SKM-1 (cell line): Measurements from ENCODE around the gene UNC119B.

Experiments used
- DNase-seq: peaks from one replicate; lab custom pipeline; 2025; ENCODE audit not compliant: unreplicated experiment; lab: John Stamatoyannopoulos, UW

UNC119B gene

DNA sequence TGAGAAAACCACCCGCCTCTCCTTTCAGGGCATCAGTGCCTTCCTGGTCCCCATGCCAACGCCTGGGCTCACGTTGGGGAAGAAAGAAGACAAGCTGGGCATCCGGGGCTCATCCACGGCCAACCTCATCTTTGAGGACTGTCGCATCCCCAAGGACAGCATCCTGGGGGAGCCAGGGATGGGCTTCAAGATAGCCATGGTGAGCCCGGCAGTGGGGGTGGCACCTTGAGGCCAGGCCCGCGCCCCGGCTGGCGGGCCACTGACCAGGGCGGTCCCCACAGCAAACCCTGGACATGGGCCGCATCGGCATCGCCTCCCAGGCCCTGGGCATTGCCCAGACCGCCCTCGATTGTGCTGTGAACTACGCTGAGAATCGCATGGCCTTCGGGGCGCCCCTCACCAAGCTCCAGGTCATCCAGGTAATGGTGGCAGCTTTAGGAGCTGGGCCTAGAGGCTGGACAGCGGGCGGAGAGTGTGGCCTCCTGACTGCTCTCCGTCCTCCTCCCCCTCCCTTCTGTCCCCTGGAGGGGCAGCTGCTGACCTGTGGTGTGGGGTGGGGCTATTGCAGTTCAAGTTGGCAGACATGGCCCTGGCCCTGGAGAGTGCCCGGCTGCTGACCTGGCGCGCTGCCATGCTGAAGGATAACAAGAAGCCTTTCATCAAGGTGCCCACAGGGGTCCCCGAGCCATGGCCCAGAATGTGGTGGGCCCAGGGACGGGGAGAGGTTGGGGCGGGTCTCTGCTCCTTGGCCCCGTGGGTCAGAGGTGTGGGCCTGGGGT, 28.2 kb downstream of the UNC119B start:
- no peak for DNase-seq

DNA sequence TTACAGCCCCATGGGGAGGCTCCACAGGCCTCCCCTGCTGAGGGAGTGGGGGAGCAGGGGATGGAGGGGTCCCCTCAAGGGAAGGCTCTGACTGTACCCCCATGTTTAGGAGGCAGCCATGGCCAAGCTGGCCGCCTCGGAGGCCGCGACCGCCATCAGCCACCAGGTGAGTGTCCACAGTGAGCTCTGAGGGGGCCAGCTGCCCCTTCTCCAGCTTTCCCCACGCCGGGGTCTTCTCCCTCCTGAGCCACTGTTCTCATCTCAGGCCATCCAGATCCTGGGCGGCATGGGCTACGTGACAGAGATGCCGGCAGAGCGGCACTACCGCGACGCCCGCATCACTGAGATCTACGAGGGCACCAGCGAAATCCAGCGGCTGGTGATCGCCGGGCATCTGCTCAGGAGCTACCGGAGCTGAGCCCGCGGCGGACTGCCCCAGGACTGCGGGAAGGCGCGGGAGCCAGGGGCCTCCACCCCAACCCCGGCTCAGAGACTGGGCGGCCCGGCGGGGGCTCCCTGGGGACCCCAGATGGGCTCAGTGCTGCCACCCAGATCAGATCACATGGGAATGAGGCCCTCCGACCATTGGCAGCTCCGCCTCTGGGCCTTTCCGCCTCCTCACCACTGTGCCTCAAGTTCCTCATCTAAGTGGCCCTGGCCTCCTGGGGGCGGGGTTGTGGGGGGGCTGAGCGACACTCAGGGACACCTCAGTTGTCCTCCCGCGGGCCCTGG, 28.9 kb downstream of the UNC119B start:
- DNase-seq, result no peak

DNA sequence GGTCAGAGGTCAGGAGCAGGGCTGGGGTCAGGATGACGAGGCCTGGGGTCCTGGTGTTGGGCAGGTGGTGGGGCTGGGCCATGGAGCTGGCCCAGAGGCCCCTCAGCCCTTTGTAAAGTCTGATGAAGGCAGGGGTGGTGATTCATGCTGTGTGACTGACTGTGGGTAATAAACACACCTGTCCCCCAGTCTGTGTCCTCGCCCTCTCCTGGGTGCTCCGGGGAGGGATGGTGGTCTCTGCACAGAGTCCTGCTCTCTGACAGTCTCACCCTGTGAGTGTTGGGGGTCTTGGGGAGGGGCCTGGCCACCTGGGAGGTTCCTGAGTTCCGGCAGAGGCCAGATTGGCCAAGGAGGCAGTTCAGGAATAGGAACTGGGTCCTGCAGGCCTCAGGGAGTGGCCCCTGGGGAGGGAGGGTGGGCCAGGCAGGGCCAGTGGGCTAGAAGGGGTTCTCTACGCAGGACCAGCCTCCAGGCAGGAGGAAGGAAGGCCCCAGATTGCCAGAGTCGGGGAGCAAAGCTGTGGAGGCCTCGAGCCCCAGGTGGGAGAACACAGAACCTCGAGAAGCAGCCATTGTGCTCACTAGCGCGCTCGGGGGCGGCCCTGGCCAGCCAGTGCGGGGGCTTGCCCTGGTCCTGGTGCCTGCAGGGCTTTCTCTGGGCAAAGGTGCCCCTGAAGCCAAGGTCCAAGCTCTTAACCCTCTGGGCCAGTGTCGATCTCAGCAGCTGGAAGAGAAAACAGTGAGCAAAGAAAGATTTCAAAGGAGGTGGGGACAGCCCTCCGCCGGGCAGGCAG, 29.8 kb downstream of the UNC119B start:
- no peak for DNase-seq

DNA sequence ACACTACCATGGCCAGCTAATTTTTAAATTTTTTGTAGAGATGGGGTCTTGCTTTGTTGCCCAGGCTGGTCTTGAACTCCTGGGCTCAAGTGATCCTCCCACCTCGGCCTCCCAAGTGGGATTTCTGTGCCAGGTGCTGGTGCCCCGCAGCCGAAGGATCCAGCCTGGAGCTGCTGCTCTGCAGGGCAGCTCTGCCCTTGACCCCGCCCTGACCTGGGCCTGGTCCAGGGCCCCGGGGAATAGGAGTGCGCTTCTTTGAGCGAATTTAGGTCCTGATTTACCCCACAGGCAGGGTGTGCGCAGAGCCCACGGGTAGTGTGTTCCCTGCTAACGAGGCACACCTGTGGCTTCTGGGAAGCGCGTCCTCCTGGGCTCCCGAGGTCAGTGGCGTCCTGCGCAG, 30.6 kb downstream of the UNC119B start:
- no peak for DNase-seq

DNA sequence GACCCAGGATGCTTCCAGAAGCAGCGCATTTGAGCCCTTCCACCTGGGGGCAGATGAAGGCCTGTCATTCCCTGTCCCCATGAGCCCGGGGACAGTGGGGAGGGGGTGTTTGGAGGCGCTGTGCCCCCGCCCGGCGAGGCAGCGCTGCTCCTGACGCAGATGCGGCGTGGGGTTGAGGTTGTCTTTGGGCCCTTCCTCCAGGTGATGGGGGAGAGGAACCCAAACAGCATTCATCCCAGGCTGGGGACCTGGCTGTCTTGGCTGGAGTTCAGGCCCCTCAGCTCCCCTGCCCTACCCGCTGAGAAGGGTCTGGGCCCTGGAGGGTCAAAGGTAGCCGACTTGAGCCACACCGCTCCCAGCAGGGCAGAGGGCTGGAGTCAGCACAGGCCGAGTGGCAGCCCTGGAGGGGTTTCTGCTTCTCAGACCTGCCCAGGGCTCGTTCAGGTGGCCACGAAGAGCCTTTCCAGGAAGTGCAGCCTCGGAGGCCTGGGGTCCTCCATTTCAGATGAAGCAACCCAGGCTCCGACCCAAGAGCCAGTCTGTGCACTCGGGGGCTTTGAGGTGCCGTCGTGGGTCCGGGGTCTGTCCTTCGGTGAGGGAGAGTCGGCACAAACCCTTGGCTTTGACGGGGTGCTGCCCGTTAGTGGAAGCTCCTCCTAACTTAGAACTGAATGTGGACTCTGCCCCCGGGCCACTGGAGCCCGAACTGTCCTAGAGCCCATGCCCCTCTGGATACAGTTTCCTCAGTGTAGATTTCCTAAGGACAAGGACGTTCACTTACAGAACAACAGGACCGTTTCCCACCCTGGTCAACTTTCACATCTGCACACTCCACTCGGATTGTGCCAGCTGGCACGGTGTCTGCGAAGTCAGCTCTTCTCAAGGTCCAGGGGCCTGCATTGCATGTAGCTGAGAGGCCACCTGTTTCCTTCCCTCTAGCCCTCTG, 31.5 kb downstream of the UNC119B start:
- DNase-seq, result no peak

DNA sequence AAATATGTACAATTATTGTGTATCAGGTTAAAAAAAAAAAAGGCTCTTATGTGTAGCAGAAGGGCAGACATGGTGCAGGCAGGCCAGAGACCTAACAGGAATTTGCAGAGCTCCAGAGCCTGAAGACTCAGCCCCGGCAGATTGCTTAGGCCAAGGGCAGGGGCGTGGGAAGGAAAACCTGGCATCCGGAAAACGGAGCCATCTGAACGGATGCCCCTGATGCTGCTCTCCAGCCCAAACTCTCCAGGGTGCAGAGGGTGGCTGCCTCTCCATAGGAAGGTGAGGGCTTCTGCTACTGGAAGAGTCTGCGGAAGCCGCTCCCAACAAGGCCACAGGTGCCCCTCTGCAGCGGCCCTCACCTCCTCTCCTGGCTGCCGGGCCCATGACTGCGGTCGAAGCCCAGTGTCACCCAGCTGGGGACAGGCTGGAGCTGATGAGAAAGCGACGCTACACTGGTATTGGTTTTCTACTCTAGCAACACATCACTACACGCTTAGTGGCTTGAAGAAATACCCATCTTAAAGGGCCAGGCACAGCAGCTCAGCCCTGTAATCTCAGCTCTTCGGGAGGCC, 34.8 kb downstream of the UNC119B start:
- no peak for DNase-seq

DNA sequence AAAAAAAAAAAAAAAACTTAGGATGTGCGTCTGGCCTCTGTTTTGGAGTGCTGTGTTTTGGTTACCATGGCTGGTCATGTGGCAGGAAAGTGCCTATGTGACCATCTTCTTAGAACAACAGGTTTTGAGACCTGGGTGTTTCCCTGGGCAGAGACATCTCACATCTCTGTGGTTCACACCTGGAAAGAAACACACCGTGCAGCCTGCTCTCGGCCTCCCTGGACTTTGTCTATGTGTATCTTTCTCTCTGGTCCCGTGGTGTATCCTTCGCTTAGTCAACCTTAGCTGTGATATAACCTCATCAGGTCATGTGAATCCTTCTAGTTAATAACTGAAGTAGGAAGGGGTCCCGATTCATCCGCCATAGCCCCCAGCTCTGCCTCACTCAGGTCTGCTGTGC, 38.0 kb downstream of the UNC119B start:
- DNase-seq, result no peak

DNA sequence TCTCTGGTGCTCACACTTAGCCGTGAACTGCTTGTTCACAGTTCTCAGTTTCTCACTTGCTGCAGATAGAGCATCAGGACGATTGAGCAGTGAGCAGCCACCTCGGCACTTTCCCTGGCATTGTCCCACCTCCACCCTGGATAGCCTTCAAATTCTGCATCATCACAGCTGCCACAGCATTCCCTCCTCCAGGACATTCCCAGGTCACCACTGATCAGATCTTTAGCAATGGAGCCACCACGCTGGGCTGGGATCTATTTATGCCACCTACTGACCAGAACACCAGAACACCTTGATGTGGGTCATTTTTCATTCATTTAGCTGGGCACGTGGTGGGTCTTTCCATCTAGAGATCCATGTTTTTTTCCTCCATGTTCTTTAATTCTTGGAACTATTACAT, 39.0 kb downstream of the UNC119B start:
- DNase-seq, result no peak

DNA sequence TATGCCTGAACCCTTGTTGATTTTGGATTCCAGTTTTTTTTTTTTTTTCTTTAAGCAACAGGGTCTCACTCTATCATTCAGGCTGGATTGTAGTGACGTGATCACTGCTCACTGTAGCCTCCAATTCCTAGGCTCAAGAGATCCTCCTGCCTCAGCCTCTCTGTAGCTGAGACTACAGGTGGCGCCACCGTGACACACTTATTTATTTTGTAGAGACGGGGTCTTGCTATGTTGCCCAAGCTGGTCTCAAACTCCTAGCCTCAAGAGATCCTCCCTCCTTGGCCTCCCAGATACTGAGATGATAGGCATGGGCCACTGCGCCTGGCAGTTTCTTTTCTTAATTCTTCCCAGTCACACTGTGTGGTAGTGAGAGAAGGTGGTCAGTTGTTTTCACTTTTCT, 40.5 kb downstream of the UNC119B start:
- DNase-seq, result no peak

DNA sequence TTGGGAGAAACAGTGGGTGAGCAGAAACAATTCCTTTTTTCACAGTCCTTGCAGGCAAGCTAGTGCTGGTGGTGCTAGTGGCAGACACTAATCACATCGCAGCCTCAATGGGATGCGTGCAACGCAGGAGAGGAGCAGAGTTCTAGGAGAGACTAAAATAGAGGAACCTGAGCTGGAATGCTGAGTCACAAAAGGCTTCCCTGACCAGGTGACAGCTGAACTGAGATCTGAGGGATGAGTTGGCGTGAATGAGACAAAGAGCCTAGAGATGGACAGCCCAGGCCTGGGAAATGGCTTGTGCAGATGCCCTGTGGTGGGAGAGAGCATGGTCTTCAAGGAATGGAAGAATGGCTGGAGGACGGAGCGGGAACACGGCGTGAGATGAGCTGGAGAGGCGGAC, 41.1 kb downstream of the UNC119B start:
- DNase-seq, result no peak

DNA sequence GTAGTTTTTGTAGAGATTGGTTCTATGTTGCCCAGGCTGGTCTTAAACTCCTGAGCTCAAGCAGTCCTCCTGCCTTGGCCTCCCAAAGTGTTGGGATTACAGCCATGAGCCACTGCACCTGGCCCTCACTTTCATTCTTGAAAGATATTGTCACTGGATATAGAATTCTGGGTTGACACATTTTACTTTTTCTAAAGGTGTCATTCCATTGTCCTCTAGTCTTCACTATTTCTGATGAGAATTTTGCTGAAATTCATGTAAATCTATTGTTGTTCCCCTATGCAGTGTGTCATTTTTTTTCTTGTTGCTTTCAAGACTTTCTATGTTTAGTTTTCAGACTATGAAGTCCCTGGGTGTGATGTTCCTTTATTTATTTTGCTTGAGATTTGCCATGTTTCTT, 44.5 kb downstream of the UNC119B start:
- DNase-seq, result no peak

DNA sequence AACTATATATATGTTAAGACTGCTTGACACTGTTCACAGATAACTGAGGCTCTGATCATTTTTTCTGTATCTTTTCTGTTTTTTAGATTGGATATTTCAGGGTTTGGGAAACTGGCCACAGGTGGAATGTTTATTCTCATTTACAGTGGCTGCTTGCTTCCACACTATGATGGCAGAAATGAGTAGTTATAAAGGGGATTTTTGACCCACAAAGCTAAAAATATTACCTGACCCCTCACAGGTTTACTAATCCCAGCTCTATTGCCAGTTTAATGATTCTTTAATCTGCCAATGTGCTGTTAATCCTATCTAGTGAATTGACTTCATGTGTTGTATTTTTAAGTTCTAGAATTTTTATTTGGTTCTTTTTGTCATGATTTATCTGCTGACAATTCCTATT, 45.0 kb downstream of the UNC119B start:
- DNase-seq, result no peak

DNA sequence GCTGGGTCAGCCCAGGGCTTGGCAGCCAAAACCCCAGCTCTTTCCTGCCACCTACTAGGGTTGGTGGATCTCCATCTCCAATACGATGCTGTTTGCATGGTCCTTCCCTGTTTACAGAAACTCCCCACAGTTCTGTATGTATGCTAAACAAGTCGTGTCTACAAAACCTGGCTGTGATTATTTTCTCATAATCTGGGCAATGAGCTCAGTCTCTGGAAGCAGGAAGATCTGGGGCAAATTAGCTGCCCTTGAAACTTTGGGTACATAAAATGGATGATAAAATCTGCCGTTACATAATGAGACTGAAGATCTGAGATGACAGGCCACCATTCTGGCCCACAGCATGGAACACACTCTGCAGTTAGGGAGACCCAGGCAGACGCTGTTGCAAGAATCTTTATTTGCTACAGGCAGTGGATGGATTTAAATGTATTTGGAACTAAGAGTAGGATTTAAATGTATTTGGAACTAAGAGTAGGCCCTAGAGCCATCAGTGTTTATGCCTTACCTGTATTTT, 47.0 kb downstream of the UNC119B start:
- DNase-seq, result no peak

DNA sequence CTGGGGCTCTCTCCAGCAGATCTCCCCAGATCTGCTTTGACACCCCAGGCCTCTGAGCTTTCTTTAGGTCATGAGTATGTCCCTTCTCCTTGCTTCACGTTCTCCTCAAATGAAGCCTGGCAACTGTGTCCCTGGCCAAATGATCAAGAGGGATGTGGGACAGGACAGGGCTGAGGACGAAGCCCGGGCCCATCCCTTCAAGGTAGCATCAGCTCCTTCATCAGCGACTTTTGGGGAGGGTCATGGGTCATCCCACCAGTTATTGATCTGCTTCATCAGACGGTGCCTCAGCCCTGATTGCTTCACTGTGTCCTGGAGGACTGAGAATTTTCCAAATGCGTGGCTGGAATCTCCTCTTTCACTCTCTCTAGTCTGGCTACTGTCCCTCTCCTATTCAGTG, 47.7 kb downstream of the UNC119B start:
- DNase-seq, result no peak

DNA sequence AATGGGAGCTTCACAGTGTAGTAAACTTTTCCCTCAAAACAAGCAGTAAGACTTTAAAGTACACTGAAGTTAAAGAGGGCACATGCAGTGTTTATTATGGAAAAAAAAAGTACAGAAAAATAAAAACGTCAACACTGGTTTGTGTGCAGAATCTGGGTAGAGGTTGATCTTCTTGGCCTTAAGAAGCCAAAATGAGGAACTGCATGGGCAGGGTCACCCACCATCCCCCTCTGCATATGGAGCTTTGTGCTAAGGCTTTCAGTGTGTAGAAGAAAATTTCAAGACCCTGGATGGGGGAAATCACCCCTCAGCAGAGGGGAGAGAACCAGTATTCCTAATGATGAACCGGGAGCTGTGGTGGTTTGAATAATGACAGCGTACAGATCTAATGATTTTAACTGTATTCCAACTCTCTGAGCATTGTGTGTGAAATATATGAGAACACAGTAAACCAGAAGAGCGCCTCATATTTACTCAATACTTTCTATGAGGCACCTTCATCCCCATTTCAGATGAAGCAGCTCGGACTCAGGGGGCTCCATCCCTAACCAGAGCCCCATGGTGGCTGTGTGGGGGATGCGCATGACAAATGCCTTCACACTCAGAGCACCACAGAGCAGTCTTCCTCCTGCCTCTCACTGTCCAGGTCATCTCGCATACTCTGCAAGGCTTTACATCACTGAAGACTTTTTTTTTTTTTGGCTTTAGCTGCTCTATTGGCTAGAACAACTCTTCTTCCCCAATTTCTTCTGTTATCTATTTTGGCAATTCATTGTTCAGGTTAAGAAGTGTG, 48.7 kb downstream of the UNC119B start:
- no peak for DNase-seq

DNA sequence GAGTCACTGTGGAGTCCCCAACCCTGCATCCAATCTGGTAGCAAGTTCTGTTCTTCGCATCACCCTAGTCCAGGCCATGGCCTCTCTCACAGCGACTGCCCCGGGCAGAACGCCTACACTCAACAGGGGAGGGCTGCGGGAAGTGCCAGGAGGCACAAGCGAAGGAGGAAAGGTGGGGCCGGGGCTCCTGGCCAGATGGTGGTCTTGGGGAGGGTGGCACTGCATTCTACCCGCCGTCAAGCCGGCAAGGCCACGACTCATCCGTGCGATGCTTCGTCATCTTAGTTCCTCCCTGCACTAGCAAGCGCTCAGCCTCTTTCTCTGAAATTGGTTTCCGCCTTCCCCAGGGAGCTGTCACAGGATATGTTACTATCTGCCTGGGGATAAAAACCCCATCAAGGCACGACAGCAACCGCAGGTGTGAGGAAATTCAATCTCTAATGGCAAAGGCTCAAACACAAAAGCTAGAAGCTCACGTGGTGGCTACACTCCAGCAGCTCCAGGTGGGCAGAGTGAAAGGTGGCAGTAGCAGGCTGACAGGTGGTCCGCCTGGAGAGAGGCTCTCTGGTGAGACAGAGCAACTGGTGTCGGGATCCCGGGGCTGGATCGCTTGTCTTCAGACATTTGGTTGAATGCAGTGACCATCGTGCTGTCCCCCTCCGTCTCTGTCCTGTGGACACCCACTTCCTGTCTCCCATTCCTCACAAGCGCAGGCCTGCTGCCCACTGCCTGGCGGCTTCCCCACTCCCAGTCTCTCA, 49.5 kb downstream of the UNC119B start:
- no peak for DNase-seq

DNA sequence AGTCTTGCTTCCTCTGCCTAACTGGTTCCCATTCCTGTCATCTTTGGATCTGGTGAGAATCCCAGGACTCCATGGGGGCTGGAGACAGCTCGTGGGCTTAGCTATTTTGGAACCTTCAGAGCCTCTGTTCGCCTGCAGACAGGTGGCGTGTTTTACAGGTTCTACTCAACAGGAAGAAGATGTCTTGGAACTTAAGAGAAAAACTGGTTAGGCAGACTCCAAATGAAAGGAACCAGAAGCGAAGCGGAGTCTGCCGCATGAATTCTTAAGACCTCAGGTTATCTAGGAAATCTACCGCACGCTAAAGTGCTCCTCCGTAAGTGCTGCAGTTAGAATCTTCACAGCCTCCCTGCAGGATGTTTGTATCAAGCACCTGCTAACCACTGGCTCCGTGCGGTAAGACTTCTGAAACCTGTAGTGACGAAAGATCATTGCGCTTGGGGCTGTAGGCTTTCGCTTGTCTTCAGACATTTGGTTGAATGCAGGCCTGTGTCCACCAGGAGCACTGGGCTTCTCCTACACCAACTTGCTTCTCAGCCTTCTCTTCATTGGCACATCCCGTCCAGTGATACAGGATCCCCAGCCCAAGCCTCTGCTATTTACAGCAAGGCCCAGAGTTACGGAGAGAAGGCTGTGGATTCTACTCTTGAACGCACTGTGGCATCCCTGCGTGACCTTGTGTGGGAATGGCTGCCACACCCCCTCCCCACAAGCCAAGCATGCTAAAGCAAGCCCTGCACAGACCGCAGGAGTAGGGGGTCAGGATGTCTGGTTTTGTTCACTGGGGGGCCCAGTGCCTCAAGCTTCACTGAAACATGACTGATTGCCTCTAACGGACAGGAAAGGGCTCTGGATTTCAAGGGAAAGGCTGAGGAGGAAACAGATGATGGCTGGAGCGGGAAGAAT, 50.3 kb downstream of the UNC119B start:
- no peak for DNase-seq

DNA sequence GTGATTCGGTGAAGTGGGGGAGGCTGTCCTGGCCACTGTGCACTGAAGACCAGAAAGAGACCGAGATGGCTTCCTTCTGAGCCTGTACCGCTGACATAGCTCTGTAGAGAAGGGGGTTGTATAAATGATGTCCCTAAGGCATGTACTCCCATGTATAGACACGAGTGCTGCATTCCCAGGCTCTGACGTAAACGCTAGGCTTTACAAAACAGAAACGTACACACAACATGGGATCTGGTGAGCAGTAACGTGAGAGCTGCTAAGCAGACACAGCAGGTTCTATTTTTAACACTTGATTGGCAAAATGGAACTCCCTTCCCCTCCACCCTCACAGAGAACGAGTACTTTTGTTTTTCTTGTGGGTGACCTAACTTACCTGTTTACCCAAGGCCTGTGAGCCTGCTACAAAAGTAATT, 51.3 kb downstream of the UNC119B start:
- DNase-seq, result no peak
